Measurements from ENCODE around the gene UBE2D1. TPM values are rescaled to one million over a fixed set of nuclear protein-coding genes. Genes with fewer than 3 reads are reported as not detected.

UBE2D1 gene
- total and polyA plus RNA-seq, 2 of the 4 experiments (the other 2 are of a cell fraction): 9.1 to 9.7 TPM

GRCh38 chr10:58360412-58361004 is 25.7 kb downstream of the UBE2D1 start:
- 80% methylated on average over 1 of the region's 9 CpGs; no CpG with 5 or more reads in 1 of the 2 experiments for WGBS, 2 experiments (ENCODE audit: extremely low coverage in 2 of 2, insufficient read length in 1 of 2)
- BruUV-seq (replicated peaks): no TSS peak
- TF ChIP-seq ELK1 (IDR thresholded peaks at IDR 0.05; ENCODE audit: borderline replicate concordance, low read depth, low read length) (no peak), SMC3 (IDR thresholded peaks at IDR 0.05; ENCODE audit: low read depth, low read length) (no peak), MAFK (IDR thresholded peaks at IDR 0.05; ENCODE audit: low read depth, low read length) (no peak), USF2 (IDR thresholded peaks at IDR 0.05; ENCODE audit: low read depth, low read length) (no peak), RFX5 (IDR thresholded peaks at IDR 0.05; ENCODE audit: low read depth, low read length) (no peak), POLR2A (IDR thresholded peaks at IDR 0.05; ENCODE audit: low read depth, low read length) (no peak), FOS (IDR thresholded peaks at IDR 0.05; ENCODE audit: low read depth, low read length) (no peak), BHLHE40 (IDR thresholded peaks at IDR 0.05; ENCODE audit: low read depth, low read length) (no peak), MXI1 (IDR thresholded peaks at IDR 0.05; ENCODE audit: borderline replicate concordance, low read depth, low read length) (no peak), CTCF (conservative IDR thresholded peaks at IDR 0.05; ENCODE audit: low read depth, low read length) (no peak), CEBPB (IDR thresholded peaks at IDR 0.05; ENCODE audit: low read depth, low read length) (no peak), RAD21 (IDR thresholded peaks at IDR 0.05; ENCODE audit: low read length) (no peak), MAZ (IDR thresholded peaks at IDR 0.05; ENCODE audit: borderline replicate concordance, low read depth, low read length) (no peak), RCOR1 (IDR thresholded peaks at IDR 0.05; ENCODE audit: insufficient replicate concordance, low read length) (no peak), CHD1 (IDR thresholded peaks at IDR 0.05; ENCODE audit: low read depth, low read length) (no peak), NFE2L2 (IDR thresholded peaks at IDR 0.05; ENCODE audit: low read depth, low read length) (no peak)
- H3K4me2 ChIP-seq (ENCODE audit: low read depth, low read length): no peak overlapping the region
- ATAC-seq (ENCODE audit: low read depth) (no peak), DNase-seq (no peak)
- no peak overlapping the region for H2AFZ ChIP-seq (replicated peaks; ENCODE audit: low read length, poor library complexity)
- no peak overlapping the region for H4K5ac ChIP-seq (ENCODE audit: low read depth, low read length)
- H2AK5ac ChIP-seq (ENCODE audit: low read depth, low read length): no peak overlapping the region
- no peak overlapping the region for H4K91ac ChIP-seq (ENCODE audit: insufficient read depth, low read depth, low read length)
- in situ Hi-C loops (cut with MboI; ENCODE audit: low sequenced_read_pairs) (no loop called here), dilution Hi-C loops (cut with HindIII; ENCODE audit: low sequenced_read_pairs, unreplicated experiment) (no loop called here), intact Hi-C loops (cut with micrococcal nuclease) (no loop called here)
- no peaks in the 10 kb centered on the region for H3K9me3 ChIP-seq (ENCODE audit: control insufficient read depth, insufficient read depth, low read length)
- H4K8ac ChIP-seq (ENCODE audit: low read depth in 2 of 2, low read length in 2 of 2): no peak overlapping the region
- peaks cover 4% of the 10 kb centered on the region; the same call in 1 of the 2 replicates for H4K20me1 ChIP-seq (ENCODE audit: insufficient read depth, low read length)
- no peaks in the 10 kb centered on the region for H3K9me1 ChIP-seq (ENCODE audit: insufficient read depth, low read length)
- H3K4me1 ChIP-seq (ENCODE audit: control insufficient read depth, insufficient read depth, low read length): 0 out of 2 replicates have a peak, but pooled peaks cover 1% of the 10 kb centered on the region
- H3K27ac ChIP-seq (ENCODE audit: insufficient read depth, low read length): no peak overlapping the region
- H2BK120ac ChIP-seq (ENCODE audit: low read depth, low read length): no peak overlapping the region
- H3K4ac ChIP-seq (ENCODE audit: low read depth, low read length): no peak overlapping the region
- no peak overlapping the region for H3K9ac ChIP-seq (ENCODE audit: low read depth, low read length)
- H3K79me1 ChIP-seq (ENCODE audit: low read depth in 1 of 2, low read length in 2 of 2): peaks cover 4 to 17% of the 10 kb centered on the region in 2 experiments; a peak in 3 of 4 replicates
- H3K4me3 ChIP-seq (ENCODE audit: insufficient read depth, low read depth, low read length): no peak overlapping the region
- no peak overlapping the region for H2BK5ac ChIP-seq (ENCODE audit: low read depth, low read length, poor library complexity, severe bottlenecking)
- no peak overlapping the region for H3K23ac ChIP-seq (ENCODE audit: low read depth, low read length)
- H2AK9ac ChIP-seq (replicated peaks; ENCODE audit: low read depth, low read length, poor library complexity): no peak overlapping the region
- no peak overlapping the region for H3K18ac ChIP-seq (ENCODE audit: low read depth, low read length)
- H3K14ac ChIP-seq (replicated peaks; ENCODE audit: low read depth, low read length): no peak overlapping the region
- H3K36me3 ChIP-seq (ENCODE audit: control insufficient read depth, insufficient read depth, low read length): no peaks in the 10 kb centered on the region
- ChIA-PET POLR2A (ENCODE audit: unreplicated experiment) (no interaction called here), CTCF (no interaction called here)
- H3K56ac ChIP-seq (ENCODE audit: extremely low read depth, insufficient read depth, low read length): no peak overlapping the region
- H2BK15ac ChIP-seq (ENCODE audit: low read depth, low read length): no peak overlapping the region
- no peak overlapping the region for H2BK20ac ChIP-seq (ENCODE audit: low read depth, low read length)
- no peaks in the 10 kb centered on the region for H3K27me3 ChIP-seq (ENCODE audit: control insufficient read depth, insufficient read depth, low read length)
